Ovary (tissue), 9 donors: ENCODE data around the gene PDP2. TPM values are rescaled to one million over a fixed set of nuclear protein-coding genes. Genes with fewer than 3 reads are reported as not detected.
A peak's percentile ranks its signal among the peaks of the same experiment; 100 is the strongest.

Source experiments
- DNase-seq, 5 donors: peaks; one replicate each; pipeline ENCODE4 v3.0.0-alpha.2; 2019 to 2020
- H3K27ac ChIP-seq, 2 donors: fragments of 200-600 bp; one replicate each; pipeline versions ENCODE4 v1.5.1 to v1.8.0; 2019 to 2022
- H3K27me3 ChIP-seq: fragments of 200-600 bp; one replicate; pipeline ENCODE4 v1.8.0; 2022
- H3K36me3 ChIP-seq: fragments of 200-600 bp; sonication (generic); one replicate; pipeline ENCODE4 v1.5.1; 2019
- H3K4me1 ChIP-seq: one replicate; pipeline ENCODE4 v1.8.1; 2013; ENCODE audit warnings: mild to moderate bottlenecking, moderate library complexity; ENCODE audit not compliant: insufficient read depth
- H3K4me3 ChIP-seq: fragments of 200-600 bp; sonication (generic); one replicate; pipeline ENCODE4 v1.5.1; 2017
- H3K9me3 ChIP-seq, 2 donors: fragments of 200-600 bp in 1 of 2; sonication (generic) in 1 of 2; one replicate each; pipeline versions ENCODE4 v1.5.1 to v1.8.1; 2013 to 2019; ENCODE audit warnings: mild to moderate bottlenecking in 1 of 2, moderate library complexity in 1 of 2
- EP300 ChIP-seq: sonication (generic); formaldehyde crosslinking; IDR thresholded peaks from one replicate; pipeline ENCODE4 v1.6.1; 2017; ENCODE audit warnings: antibody characterized with exemption
- POLR2A ChIP-seq: fragments of 450-650 bp; IDR thresholded peaks from one replicate; pipeline ENCODE4 v1.6.1; 2017; ENCODE audit warnings: antibody characterized with exemption, mild to moderate bottlenecking, moderate library complexity
- WGBS, 3 donors: extraction: QIAGEN DNeasy Blood & Tissue Kit in 1 of 3; methylation state at CpG; one replicate each; pipeline versions ENCODE4 v1.1.5 to v1.1.7; 2013 to 2017; 5-methylcytosine and 5-hydroxymethylcytosine counted together
- intact Hi-C, 4 donors: fragments of 100-400 bp; cut with DNase I; formaldehyde crosslinking; loops; one replicate each; pipeline versions ENCODE4 v1.11.0 to v1.15.1; 2022 to 2023
- polyA plus RNA-seq, 2 donors: library from polyadenylated mRNA; stranded (reverse); fragments of 200-250 nt in 1 of 2; fragments of 350-450 nt in 1 of 2; fragmentation: Illumina TruSeq in 1 of 2; extraction: RNeasy Lipid Tissue Mini Kit (QIAGEN cat#74804) in 1 of 2; gene quantifications; one replicate each; pipeline ENCODE4 v1.2.3, GENCODE V29; 2013 to 2014
- total RNA-seq, 7 donors: library from RNA; depleted of rRNA in 2 of 7; stranded (reverse); fragments of >200 nt in 2 of 7; fragmentation: NEBNext Ultra II Directional in 3 of 7; extraction: Animal tissue kit (Norgen Biotek cat#: 25700) in 3 of 7; gene quantifications; one replicate each; pipeline versions ENCODE4 v1.1.0 to v1.2.4, GENCODE V29; 2016 to 2023
- TF ChIP-seq, protein P1 (sequence below), 3 donors: fragments of 450-650 bp in 2 of 3; fragments of 200-600 bp in 1 of 3; IDR thresholded peaks; one replicate each; pipeline versions ENCODE4 v1.5.1 to v1.8.0; 2016 to 2022; ENCODE audit warnings: antibody characterized with exemption in 3 of 3, mild to moderate bottlenecking in 1 of 3
- donor health status: DM: no; HTN: no; CAD: no; lungs with moderate emphysema.
- donor health status: DM: no; HTN: no; CAD: no.
- donor health status: Bipolar disorder and iron deficiency.
- donor health status: DM: yes; HTN: yes; CAD: no.
- donor health status: DM: no; HTN: no; CAD: no.
- donor health status: DM: yes; HTN: yes; CAD: no.

Gene PDP2
- total and polyA plus RNA-seq, 9 donors, result 3.9 to 27.9 (median 18.5) TPM

DNA sequence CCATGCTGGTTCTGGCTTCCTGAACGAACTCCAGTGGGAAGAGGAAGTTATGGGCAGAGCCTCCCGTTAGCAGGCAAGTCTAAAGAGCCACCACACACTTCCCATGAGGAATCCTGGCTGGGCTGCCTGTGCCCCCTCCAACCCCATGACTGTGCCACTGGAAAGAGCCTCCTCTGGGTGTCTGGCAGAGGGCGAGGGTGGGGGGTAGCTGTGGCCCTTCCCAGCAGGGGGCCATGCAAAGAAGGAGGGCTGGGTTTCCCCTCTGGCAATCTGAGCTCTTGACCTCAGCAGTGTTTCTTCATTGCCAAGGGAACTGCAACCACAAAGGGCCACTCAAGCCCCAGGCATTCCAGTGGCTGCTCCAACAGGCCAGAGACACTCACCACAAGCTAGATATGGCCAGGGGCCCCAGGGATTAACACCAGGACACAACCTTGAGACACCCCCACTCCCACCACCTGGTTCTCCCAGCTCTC is 46.7 kb downstream of the PDP2 start:
- H3K36me3 ChIP-seq, result no peaks in the 10 kb centered on the region
- no peak overlapping the region for H3K4me3 ChIP-seq
- H3K9me3 ChIP-seq, result no peaks in the 10 kb centered on the region
- peaks cover 10% of the 10 kb centered on the region for H3K4me1 ChIP-seq
- TF ChIP-seq, protein P1, sequence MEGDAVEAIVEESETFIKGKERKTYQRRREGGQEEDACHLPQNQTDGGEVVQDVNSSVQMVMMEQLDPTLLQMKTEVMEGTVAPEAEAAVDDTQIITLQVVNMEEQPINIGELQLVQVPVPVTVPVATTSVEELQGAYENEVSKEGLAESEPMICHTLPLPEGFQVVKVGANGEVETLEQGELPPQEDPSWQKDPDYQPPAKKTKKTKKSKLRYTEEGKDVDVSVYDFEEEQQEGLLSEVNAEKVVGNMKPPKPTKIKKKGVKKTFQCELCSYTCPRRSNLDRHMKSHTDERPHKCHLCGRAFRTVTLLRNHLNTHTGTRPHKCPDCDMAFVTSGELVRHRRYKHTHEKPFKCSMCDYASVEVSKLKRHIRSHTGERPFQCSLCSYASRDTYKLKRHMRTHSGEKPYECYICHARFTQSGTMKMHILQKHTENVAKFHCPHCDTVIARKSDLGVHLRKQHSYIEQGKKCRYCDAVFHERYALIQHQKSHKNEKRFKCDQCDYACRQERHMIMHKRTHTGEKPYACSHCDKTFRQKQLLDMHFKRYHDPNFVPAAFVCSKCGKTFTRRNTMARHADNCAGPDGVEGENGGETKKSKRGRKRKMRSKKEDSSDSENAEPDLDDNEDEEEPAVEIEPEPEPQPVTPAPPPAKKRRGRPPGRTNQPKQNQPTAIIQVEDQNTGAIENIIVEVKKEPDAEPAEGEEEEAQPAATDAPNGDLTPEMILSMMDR (IDR thresholded peaks at IDR 0.05), result no peak
- TF ChIP-seq EP300 (no peak), POLR2A (no peak)
- H3K27ac ChIP-seq, result peak overlapping the region in 1 of 2 donors; percentile 73
- no peaks in the 10 kb centered on the region for H3K27me3 ChIP-seq
- WGBS, 3 donors, result 63 to 75% (median 67%) methylated on average over 3 of the region's 3 CpGs
- DNase-seq, result no peak
- intact Hi-C loops, result no loop called here

DNA sequence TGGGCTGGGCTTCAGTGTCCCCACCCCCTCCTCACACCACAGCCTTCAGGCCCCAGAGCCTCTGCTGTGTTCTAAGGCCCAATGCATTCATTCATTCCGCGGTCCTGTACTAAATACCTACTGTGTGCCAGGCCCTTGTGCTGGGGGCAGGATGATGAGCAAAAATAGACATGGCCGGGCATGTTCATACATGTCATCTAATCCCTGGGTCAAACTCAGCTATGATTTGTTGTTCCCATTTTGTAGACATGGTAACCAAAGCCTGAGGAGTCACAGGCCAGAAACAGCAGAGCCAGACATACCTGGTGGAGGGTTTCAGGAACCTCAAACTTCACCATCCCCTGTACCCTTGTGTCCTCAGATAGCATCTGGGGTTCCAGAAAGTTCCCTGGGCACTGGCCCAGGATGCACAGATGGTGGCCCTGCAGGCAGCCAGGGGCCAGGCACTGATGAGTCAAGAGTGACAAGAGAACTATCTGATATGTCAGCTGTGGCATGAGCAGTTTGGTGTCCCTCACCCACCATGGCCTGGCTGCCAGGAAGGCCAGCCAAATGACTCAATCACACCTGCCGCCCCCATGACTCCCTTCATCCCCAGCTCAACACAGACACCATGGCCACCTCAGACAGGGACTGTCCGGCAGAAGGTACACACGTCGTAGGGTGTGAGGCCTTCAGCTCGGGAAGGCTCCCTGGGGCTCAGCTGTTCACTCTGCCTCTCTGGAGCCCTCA is 47.8 kb downstream of the PDP2 start:
- no peaks in the 10 kb centered on the region for H3K36me3 ChIP-seq
- no peak for DNase-seq
- TF ChIP-seq, protein P1 (IDR thresholded peaks at IDR 0.05), result no peak
- TF ChIP-seq EP300 (no peak), POLR2A (no peak)
- intact Hi-C loops, result loop anchor here in 1 of 4 donors (2.0 kb wide), 1 partner anchor 33 kb away; no protein-coding TSS in a partner anchor
- H3K9me3 ChIP-seq, result no peaks in the 10 kb centered on the region
- WGBS, 3 donors, result 93 to 98% (median 96%) methylated on average over 7 to 8 of the region's 8 CpGs
- peaks cover 7% of the 10 kb centered on the region for H3K4me1 ChIP-seq
- H3K4me3 ChIP-seq, result no peak overlapping the region
- H3K27me3 ChIP-seq, result no peaks in the 10 kb centered on the region
- no peak overlapping the region for H3K27ac ChIP-seq

DNA sequence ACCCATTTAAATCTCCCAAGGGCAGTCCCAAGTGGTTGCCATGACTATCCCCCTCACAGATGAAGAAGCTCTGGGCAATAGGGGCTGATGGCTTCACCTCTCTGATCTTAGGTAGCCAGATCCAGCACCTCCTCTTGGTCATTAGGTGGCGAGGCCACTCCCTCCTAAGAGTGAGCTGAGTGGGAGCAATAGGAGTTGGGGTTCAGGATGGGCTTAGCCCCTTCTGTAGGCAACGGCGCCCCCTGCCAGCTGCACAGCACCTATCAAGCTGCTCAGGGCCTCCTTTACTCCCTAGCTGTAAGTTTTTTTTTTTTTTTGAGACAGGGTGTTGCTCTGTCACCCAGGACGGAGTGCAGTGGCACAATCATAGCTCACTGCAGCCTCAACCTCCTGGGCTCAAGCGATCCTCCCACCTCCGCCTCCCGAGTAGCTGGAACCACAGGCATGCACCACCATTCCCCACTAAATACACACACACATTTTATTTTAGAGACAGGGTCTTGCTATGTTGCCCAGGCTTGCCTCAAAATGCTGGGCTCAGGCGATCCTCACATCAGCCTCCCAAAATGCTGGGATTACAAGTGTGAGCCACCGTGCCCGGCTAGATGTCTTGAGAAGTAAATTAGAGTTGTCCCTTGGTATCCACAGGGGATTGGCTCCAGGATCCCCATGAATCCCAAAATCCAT is 48.5 kb downstream of the PDP2 start:
- H3K27ac ChIP-seq, result no peak overlapping the region
- DNase-seq, result peak in 1 of 5 donors; percentile 72
- TF ChIP-seq EP300 (no peak), POLR2A (no peak)
- TF ChIP-seq, protein P1 (IDR thresholded peaks at IDR 0.05), result peak in 1 of 3 donors; percentile 17
- H3K9me3 ChIP-seq, result no peaks in the 10 kb centered on the region
- no peaks in the 10 kb centered on the region for H3K27me3 ChIP-seq
- 73 to 76% (median 75%) methylated on average over 10 of the region's 10 CpGs for whole genome bisulfite sequencing, 3 donors
- peaks cover 9% of the 10 kb centered on the region for H3K4me1 ChIP-seq
- no peak overlapping the region for H3K4me3 ChIP-seq
- H3K36me3 ChIP-seq, result no peaks in the 10 kb centered on the region
- intact Hi-C loops, result loop anchor here in 1 of 4 donors (2.0 kb wide), 1 partner anchor 34 kb away; no protein-coding TSS in a partner anchor

DNA sequence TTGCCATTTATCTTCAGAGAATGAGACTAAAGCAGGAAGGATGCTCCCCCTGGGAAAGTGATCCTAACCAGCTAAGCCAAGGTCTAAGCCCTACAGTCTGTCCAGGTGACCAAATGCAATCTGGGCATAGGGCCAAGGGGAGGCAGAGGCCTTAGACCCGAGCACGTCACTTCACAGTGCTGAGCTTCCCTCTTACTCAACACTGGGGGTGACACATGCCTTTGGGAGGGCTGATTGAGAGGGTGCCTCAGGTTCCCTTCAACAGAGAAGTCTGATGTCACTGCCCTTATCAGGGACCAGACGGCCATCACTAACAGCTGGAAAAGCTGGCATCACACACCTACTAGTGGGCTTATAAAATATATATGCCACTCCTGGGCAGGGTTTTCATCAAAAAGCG is 49.9 kb downstream of the PDP2 start:
- 49 to 59% (median 51%) methylated on average over 4 of the region's 4 CpGs for WGBS, 3 donors

More for the DNA sequence above, 49.9 kb downstream of the PDP2 start:
- Histone ChIP-seq H3K9me3 (no peaks in the 10 kb centered on the region), H3K27ac (no peak overlapping the region), H3K27me3 (no peaks in the 10 kb centered on the region), H3K4me3 (no peak overlapping the region), H3K4me1 (peaks cover 7% of the 10 kb centered on the region), H3K36me3 (no peaks in the 10 kb centered on the region)
- no peak for DNase-seq
- no peak for TF ChIP-seq EP300
- TF ChIP-seq POLR2A, result no peak
- TF ChIP-seq, protein P1 (IDR thresholded peaks at IDR 0.05), result no peak
- intact Hi-C loops, result loop anchor here in 2 of 4 donors (5.0 to 10.0 kb wide), 3 partner anchors 33 to 535 kb away; no protein-coding TSS in a partner anchor
